Loucy (cell line): Measurements from ENCODE around the gene POC1A.

ENCODE experiments used
- H2AFZ ChIP-seq: fragments of 200-600 bp; sonication (generic); 2 replicates; pipeline ENCODE4 v1.6.0; 2016; ENCODE audit warnings: antibody characterized with exemption, mild to moderate bottlenecking, low read length, moderate library complexity
- H3F3A ChIP-seq: fragments of 200-600 bp; 2 replicates; pipeline ENCODE4 v1.6.0; 2016; ENCODE audit warnings: antibody characterized with exemption, low read depth, mild to moderate bottlenecking
- H3K27me3 ChIP-seq: fragments of 200-600 bp; sonication (generic); 2 replicates; pipeline ENCODE4 v1.6.1; 2014; ENCODE audit warnings: low read length, mild to moderate bottlenecking; ENCODE audit not compliant: insufficient read depth, poor library complexity, severe bottlenecking
- H3K36me3 ChIP-seq: fragments of 200-600 bp; sonication (generic); 2 replicates; pipeline ENCODE4 v1.6.1; 2016; ENCODE audit warnings: low read length; ENCODE audit not compliant: insufficient read depth
- H3K4me1 ChIP-seq: fragments of 200-600 bp; sonication (generic); 2 replicates; pipeline ENCODE4 v1.5.1; 2014; ENCODE audit warnings: low read length, mild to moderate bottlenecking; ENCODE audit not compliant: insufficient read depth, poor library complexity, severe bottlenecking
- H3K4me2 ChIP-seq: fragments of 200-600 bp; sonication (generic); 2 replicates; pipeline ENCODE4 v1.6.0; 2014; ENCODE audit warnings: antibody characterized with exemption, low read length, low read depth, mild to moderate bottlenecking; ENCODE audit not compliant: poor library complexity, severe bottlenecking
- H3K4me3 ChIP-seq: fragments of 200-600 bp; sonication (generic); 2 replicates; pipeline ENCODE4 v1.5.1; 2014; ENCODE audit warnings: low read length, mild to moderate bottlenecking, mixed read lengths; ENCODE audit not compliant: poor library complexity, severe bottlenecking
- H3K79me2 ChIP-seq: fragments of 200-600 bp; sonication (generic); 2 replicates; pipeline ENCODE4 v1.6.1; 2014; ENCODE audit warnings: low read length; ENCODE audit not compliant: insufficient read depth
- H3K9ac ChIP-seq: fragments of 200-600 bp; sonication (generic); 2 replicates; pipeline ENCODE4 v1.6.0; 2014; ENCODE audit warnings: mild to moderate bottlenecking, low read depth, low read length, moderate library complexity; ENCODE audit not compliant: poor library complexity, severe bottlenecking
- H3K9me2 ChIP-seq: fragments of 200-600 bp; sonication (generic); replicated peaks from 2 replicates; pipeline ENCODE4 v1.6.1; 2016; ENCODE audit warnings: low read depth, low read length, mixed read lengths
- H3K9me3 ChIP-seq: fragments of 200-600 bp; sonication (generic); 2 replicates; pipeline ENCODE4 v1.6.1; 2014; ENCODE audit warnings: mild to moderate bottlenecking, antibody characterized with exemption, low read length, low read depth; ENCODE audit not compliant: insufficient read depth
- H4K20me1 ChIP-seq: fragments of 200-600 bp; sonication (generic); 2 replicates; pipeline ENCODE4 v1.6.0; 2014; ENCODE audit warnings: antibody characterized with exemption, low read length, mild to moderate bottlenecking; ENCODE audit not compliant: insufficient read depth, poor library complexity, severe bottlenecking
- CTCF ChIP-seq: fragments of 200-600 bp; sonication (generic); conservative IDR thresholded peaks from 2 replicates; pipeline ENCODE4 v1.5.1; 2014; ENCODE audit warnings: mild to moderate bottlenecking, antibody characterized with exemption, low read length
- EZH2phosphoT487 ChIP-seq: fragments of 200-600 bp; IDR thresholded peaks from 2 replicates; pipeline ENCODE4 v1.6.1; 2018; ENCODE audit warnings: antibody characterized with exemption, mild to moderate bottlenecking, moderate library complexity, borderline replicate concordance

POC1A gene

GRCh38 chr3:52030714-52031310 lies 123.4 kb downstream of the POC1A start:
- Histone ChIP-seq H4K20me1 (no peaks in the 10 kb centered on the region), H3K9ac (no peak overlapping the region), H2AFZ (no peak overlapping the region), H3K4me1 (no peaks in the 10 kb centered on the region), H3K27me3 (no peaks in the 10 kb centered on the region), H3K79me2 (no peaks in the 10 kb centered on the region), H3K4me2 (no peak overlapping the region), H3K4me3 (no peak overlapping the region), H3K36me3 (no peaks in the 10 kb centered on the region), H3K9me2 (no peaks in the 10 kb centered on the region), H3F3A (no peaks in the 10 kb centered on the region), H3K9me3 (no peaks in the 10 kb centered on the region)
- no peak for TF ChIP-seq EZH2phosphoT487
- TF ChIP-seq CTCF = no peak

- Histone ChIP-seq H3K4me3 (no peak overlapping the region), H3K4me2 (no peak overlapping the region), H3F3A (no peaks in the 10 kb centered on the region), H3K4me1 (no peaks in the 10 kb centered on the region), H3K9me3 (no peaks in the 10 kb centered on the region), H3K79me2 (no peaks in the 10 kb centered on the region), H3K9me2 (no peaks in the 10 kb centered on the region), H3K9ac (no peak overlapping the region), H3K36me3 (no peaks in the 10 kb centered on the region), H3K27me3 (no peaks in the 10 kb centered on the region), H2AFZ (no peak overlapping the region), H4K20me1 (no peaks in the 10 kb centered on the region)
- TF ChIP-seq CTCF (no peak), EZH2phosphoT487 (no peak)
These were observed 124.7 kb downstream of the POC1A start for GRCh38 chr3:52029535-52029934.

- H3K36me3 ChIP-seq = no peaks in the 10 kb centered on the region
- no peak overlapping the region for H2AFZ ChIP-seq
- no peaks in the 10 kb centered on the region for H3K9me2 ChIP-seq
- no peak overlapping the region for H3K9ac ChIP-seq
- H3K9me3 ChIP-seq = no peaks in the 10 kb centered on the region
- no peaks in the 10 kb centered on the region for H3F3A ChIP-seq
- H3K4me3 ChIP-seq = no peak overlapping the region
- TF ChIP-seq CTCF = no peak
- TF ChIP-seq EZH2phosphoT487 = no peak
- H4K20me1 ChIP-seq = no peaks in the 10 kb centered on the region
- no peak overlapping the region for H3K4me2 ChIP-seq
- no peaks in the 10 kb centered on the region for H3K4me1 ChIP-seq
- H3K27me3 ChIP-seq = no peaks in the 10 kb centered on the region
- no peaks in the 10 kb centered on the region for H3K79me2 ChIP-seq
These were observed 125.2 kb downstream of the POC1A start for GRCh38 chr3:52029053-52029452.
